T47D (cell line): ENCODE data around the gene DHX34.
"Not testable (repeated sequence)": the region's sequence is repeated elsewhere in the genome, so short reads cannot be mapped to it uniquely, and the experiment has no call there.

Experiments used
- DNase-seq, 2 experiments: peaks; one replicate each; pipeline versions ENCODE4 v3.0.0 to v3.0.0-alpha.2; 2011 to 2012; ENCODE audit warnings: low read depth in 1 of 2, low spot score in 1 of 2
- JUND ChIP-seq: IDR thresholded peaks from 2 replicates; pipeline ENCODE4 v1.6.1; 2012; ENCODE audit warnings: low read depth
- in situ Hi-C: cut with HindIII; loops from 2 replicates; pipeline ENCODE4 v1.10.0; 2016; ENCODE audit warnings: low sequenced_read_pairs, low pct_unique_long_range_greater_than_20kb

The DHX34 gene

GRCh38 chr19:47313754-47314295 is 35.3 kb upstream of the DHX34 start:
- in situ Hi-C loops: no loop called here
- TF ChIP-seq JUND: no peak
- DNase-seq: no peak

GRCh38 chr19:47315125-47315821 is 33.8 kb upstream of the DHX34 start:
- DNase-seq: peak in 1 of 2 experiments; percentile 53

GRCh38 chr19:47316513-47316912 is 32.6 kb upstream of the DHX34 start:
- DNase-seq: no peak
- TF ChIP-seq JUND: no peak
- in situ Hi-C loops: no loop called here

More at GRCh38 chr19:47315125-47315821, 33.8 kb upstream of the DHX34 start:
- no peak for TF ChIP-seq JUND
- in situ Hi-C loops: no loop called here

GRCh38 chr19:47319923-47320871 is 28.9 kb upstream of the DHX34 start:
- DNase-seq: no peak
- no peak for TF ChIP-seq JUND
- in situ Hi-C loops: no loop called here

DNA sequence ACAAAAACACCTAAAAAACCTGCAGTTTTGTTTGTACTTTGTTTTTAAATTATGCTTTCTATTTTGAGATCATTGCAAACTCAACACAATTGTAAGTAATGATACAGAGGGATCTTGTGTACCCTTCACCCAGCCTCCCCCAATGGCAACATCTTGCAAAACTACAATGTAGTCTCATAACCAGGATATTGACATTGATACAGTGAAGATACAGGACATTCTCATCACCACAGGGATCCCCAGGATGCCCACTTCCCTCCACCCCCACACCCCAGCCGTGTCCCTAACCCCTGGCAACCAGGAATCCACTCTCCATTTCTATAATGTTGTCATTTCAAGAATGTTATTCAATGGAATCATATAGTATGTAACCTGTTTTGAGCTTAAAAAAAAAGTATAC is 27.5 kb upstream of the DHX34 start:
- DNase-seq: no peak
- no peak for TF ChIP-seq JUND
- in situ Hi-C loops: no loop called here

DNA sequence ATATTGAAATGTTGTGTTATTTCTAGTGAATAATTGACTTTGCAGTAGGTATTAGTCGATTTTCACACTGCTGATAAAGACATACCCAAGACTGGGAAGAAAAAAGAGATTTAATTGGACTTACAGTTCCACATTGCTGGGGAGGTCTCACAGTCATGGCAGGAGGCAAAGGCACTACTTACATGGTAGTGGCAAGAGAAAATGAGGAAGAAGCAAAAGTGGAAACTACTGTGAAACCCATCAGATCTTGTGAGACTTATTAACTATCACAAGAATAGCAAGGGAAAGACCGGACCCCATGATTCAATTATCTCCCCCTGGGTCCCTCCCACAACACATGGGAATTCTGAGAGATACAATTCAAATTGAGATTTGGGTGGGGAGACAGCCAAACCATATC is 27.1 kb upstream of the DHX34 start:
- in situ Hi-C loops: no loop called here
- TF ChIP-seq JUND: no peak
- no peak for DNase-seq

- in situ Hi-C loops: no loop called here
- TF ChIP-seq JUND: no peak
- DNase-seq: no peak
Observed at GRCh38 chr19:47323409-47323808, 25.7 kb upstream of the DHX34 start.

GRCh38 chr19:47323872-47324271 is 25.2 kb upstream of the DHX34 start:
- in situ Hi-C loops: no loop called here
- DNase-seq: no peak
- TF ChIP-seq JUND: no peak

- in situ Hi-C loops: no loop called here
- TF ChIP-seq JUND: no peak
- DNase-seq: no peak
Observed at GRCh38 chr19:47324502-47324901, 24.6 kb upstream of the DHX34 start.

GRCh38 chr19:47330466-47330869 is 18.6 kb upstream of the DHX34 start:
- no peak for TF ChIP-seq JUND
- DNase-seq: peak in 1 of 2 experiments; percentile 39
- in situ Hi-C loops: no loop called here

DNA sequence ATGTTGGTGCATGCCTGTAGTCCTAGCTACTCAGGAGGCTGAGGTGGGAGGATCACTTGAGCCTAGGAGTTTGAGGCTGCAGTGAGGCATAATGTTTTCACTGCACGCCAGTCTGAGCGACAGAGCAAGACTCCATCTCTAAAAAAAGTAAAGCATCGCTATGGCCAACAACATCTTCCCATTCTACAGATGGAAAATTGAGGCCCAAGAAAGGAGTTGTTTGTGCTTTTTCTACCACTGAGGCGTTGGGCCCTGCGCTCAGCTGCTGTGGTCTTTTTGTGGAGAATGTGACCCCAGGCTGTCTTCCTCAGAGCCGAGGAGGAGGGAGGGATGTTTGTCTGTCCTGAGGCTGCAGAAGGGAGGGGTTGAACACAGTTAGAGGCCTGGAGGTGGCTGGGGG is 17.6 kb upstream of the DHX34 start:
- in situ Hi-C loops: no loop called here
- DNase-seq: no peak
- TF ChIP-seq JUND: no peak

GRCh38 chr19:47331931-47332547 is 17.1 kb upstream of the DHX34 start, which contains the start of gene C5AR2:
Gene C5AR2 (plus strand): TSS chr19:47332175. CDS start chr19:47340800, 8,625 bp downstream.
- DNase-seq: peak; percentile 27 to 86
- in situ Hi-C loops: no loop called here

DNA sequence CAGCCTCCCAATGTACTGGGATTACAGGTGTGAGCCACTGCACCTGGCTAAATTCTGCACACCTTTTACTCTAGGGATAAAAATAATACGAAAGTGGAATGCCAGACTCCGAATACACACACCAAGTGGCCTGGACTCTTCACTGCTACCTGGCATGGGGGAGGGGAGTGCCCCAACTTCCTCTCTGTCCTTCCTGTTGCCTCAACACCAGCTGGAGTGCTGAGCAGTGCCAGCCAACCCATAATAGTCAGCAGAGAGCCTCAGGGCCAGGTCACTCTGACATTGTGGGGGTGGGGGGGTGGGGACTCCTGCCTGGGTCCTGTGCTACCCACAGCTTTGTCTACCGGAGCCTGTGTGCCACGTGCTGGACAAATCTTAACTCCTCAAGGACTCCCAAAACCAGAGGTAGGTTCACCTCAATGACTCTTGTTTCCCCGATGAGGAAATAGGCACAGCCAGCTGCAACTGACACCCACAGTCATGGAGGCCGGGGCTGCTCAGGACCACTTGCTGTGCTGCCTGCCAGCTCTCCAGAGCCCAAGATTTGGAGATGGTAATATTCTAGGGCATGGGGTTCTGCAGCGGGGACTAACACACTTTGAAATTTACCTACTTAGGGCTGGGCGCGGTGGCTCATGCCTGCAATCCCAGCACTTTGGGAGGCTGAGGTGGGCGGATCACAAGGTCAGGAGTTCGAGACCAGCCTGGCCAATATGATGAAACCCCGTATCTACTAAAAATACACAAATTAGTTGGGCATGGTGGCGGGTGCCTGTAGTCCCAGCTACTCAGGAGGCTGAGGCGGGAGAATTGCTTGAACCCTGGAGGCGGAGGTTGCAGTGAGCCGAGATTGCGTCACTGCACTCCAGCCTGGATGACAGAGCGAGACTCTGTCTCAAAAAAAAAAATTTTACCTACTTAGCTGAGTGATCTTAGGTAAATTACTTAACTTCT is 12.1 kb upstream of the DHX34 start:
- in situ Hi-C loops: not testable (repeated sequence)
- peak; percentile 31 to 97 for DNase-seq

More at GRCh38 chr19:47331931-47332547, 17.1 kb upstream of the DHX34 start, which contains the start of gene C5AR2:
- no peak for TF ChIP-seq JUND
